HG02970 (cell line): ENCODE measurements around the gene PRMT1.

Experiments used
- ATAC-seq: cut with Tn5 transposase; IDR thresholded peaks from one replicate; pipeline ENCODE4 v1.9.1; 2021; ENCODE audit warnings: mild to moderate bottlenecking, moderate library complexity, moderate number of reproducible peaks; ENCODE audit not compliant: unreplicated experiment, low FRiP score

The PRMT1 gene

GRCh38 chr19:49651029-49651819 is 25.8 kb upstream of the PRMT1 start:
- no peak for ATAC-seq

GRCh38 chr19:49651820-49652550 is 25.1 kb upstream of the PRMT1 start:
- no peak for ATAC-seq

GRCh38 chr19:49652551-49653465 is 24.3 kb upstream of the PRMT1 start:
- ATAC-seq, result no peak

GRCh38 chr19:49653466-49653806 is 23.6 kb upstream of the PRMT1 start:
- no peak for ATAC-seq

- ATAC-seq, result no peak
Observed at GRCh38 chr19:49654581-49654980, 22.5 kb upstream of the PRMT1 start.

GRCh38 chr19:49655570-49656455 is 21.3 kb upstream of the PRMT1 start:
- no peak for ATAC-seq

GRCh38 chr19:49656456-49657109 is 20.5 kb upstream of the PRMT1 start:
- ATAC-seq, result no peak

GRCh38 chr19:49657493-49658138 is 19.5 kb upstream of the PRMT1 start:
- ATAC-seq, result no peak

- ATAC-seq, result no peak
Observed at GRCh38 chr19:49658139-49658517, 18.9 kb upstream of the PRMT1 start.

GRCh38 chr19:49658566-49659442 is 18.3 kb upstream of the PRMT1 start:
- no peak for ATAC-seq

GRCh38 chr19:49660338-49660961 is 16.6 kb upstream of the PRMT1 start:
- no peak for ATAC-seq

- no peak for ATAC-seq
Observed at GRCh38 chr19:49662011-49662410, 15.1 kb upstream of the PRMT1 start.

- ATAC-seq, result no peak
Observed at GRCh38 chr19:49663224-49663623, 13.8 kb upstream of the PRMT1 start.

GRCh38 chr19:49664171-49665035 is 12.7 kb upstream of the PRMT1 start:
- peak; percentile 37 for ATAC-seq

GRCh38 chr19:49665036-49665350 is 12.1 kb upstream of the PRMT1 start:
- no peak for ATAC-seq

GRCh38 chr19:49665351-49666119 is 11.5 kb upstream of the PRMT1 start, which contains the start of the genes BCL2L12 and IRF3:
TSS of gene BCL2L12 (plus strand) at chr19:49665933. CDS start at chr19:49666693, 760 bp downstream.
TSS of gene IRF3 (minus strand) at chr19:49665857. CDS start at chr19:49664838, 1,019 bp downstream.
- ATAC-seq, result peak; percentile 86
